HUES6 (cell line): ENCODE measurements around the gene TNS4.

ENCODE experiments used
- H3K27ac ChIP-seq: 2 replicates; pipeline ENCODE4 v1.7.0; 2013; ENCODE audit warnings: low read depth, mild to moderate bottlenecking, low read length, inconsistent platforms
- H3K27me3 ChIP-seq: 2 replicates; pipeline ENCODE4 v1.6.1; 2013; ENCODE audit warnings: low read length; ENCODE audit not compliant: control insufficient read depth, insufficient read depth
- H3K36me3 ChIP-seq: 2 replicates; pipeline ENCODE4 v1.6.1; 2013; ENCODE audit warnings: low read length; ENCODE audit not compliant: control insufficient read depth, insufficient read depth
- H3K4me1 ChIP-seq: 2 replicates; pipeline ENCODE4 v1.6.1; 2013; ENCODE audit warnings: low read length; ENCODE audit not compliant: control insufficient read depth, insufficient read depth
- H3K4me3 ChIP-seq: 2 replicates; pipeline ENCODE4 v1.5.1; 2013; ENCODE audit warnings: low read depth, low read length
- H3K9ac ChIP-seq: one replicate; pipeline ENCODE4 v1.6.1; 2013; ENCODE audit warnings: mild to moderate bottlenecking, low read length
- H3K9me3 ChIP-seq: 2 replicates; pipeline ENCODE4 v1.6.1; 2013; ENCODE audit warnings: low read depth, low read length; ENCODE audit not compliant: control insufficient read depth, insufficient read depth

The TNS4 gene

GRCh38 chr17:40457964-40458791 lies 43.2 kb downstream of the TNS4 start:
- Histone ChIP-seq H3K27me3 (no peaks in the 10 kb centered on the region), H3K9ac (no peak overlapping the region), H3K36me3 (peaks cover 44% of the 10 kb centered on the region), H3K4me3 (no peak overlapping the region), H3K4me1 (peaks cover 56% of the 10 kb centered on the region), H3K9me3 (no peaks in the 10 kb centered on the region), H3K27ac (no peak overlapping the region)

GRCh38 chr17:40457369-40457768 lies 44.1 kb downstream of the TNS4 start:
- no peaks in the 10 kb centered on the region for H3K9me3 ChIP-seq
- H3K4me3 ChIP-seq = no peak overlapping the region
- no peak overlapping the region for H3K9ac ChIP-seq
- H3K27ac ChIP-seq = no peak overlapping the region
- H3K4me1 ChIP-seq = peaks cover 48% of the 10 kb centered on the region
- H3K36me3 ChIP-seq = peaks cover 52% of the 10 kb centered on the region
- no peaks in the 10 kb centered on the region for H3K27me3 ChIP-seq

- Histone ChIP-seq H3K27me3 (no peaks in the 10 kb centered on the region), H3K4me1 (peaks cover 41% of the 10 kb centered on the region), H3K9ac (no peak overlapping the region)
These were observed 44.9 kb downstream of the TNS4 start for GRCh38 chr17:40456396-40456951.

GRCh38 chr17:40454613-40454995 lies 46.8 kb downstream of the TNS4 start:
- no peaks in the 10 kb centered on the region for H3K9me3 ChIP-seq
- H3K9ac ChIP-seq = no peak overlapping the region
- H3K27me3 ChIP-seq = no peaks in the 10 kb centered on the region
- H3K4me3 ChIP-seq = no peak overlapping the region
- H3K36me3 ChIP-seq = peaks cover 52% of the 10 kb centered on the region
- H3K27ac ChIP-seq = no peak overlapping the region
- H3K4me1 ChIP-seq = peaks cover 33% of the 10 kb centered on the region

More at GRCh38 chr17:40456396-40456951, 44.9 kb downstream of the TNS4 start:
- H3K27ac ChIP-seq = no peak overlapping the region
- no peaks in the 10 kb centered on the region for H3K9me3 ChIP-seq
- no peak overlapping the region for H3K4me3 ChIP-seq
- peaks cover 52% of the 10 kb centered on the region for H3K36me3 ChIP-seq

- Histone ChIP-seq H3K4me3 (no peak overlapping the region), H3K27ac (no peak overlapping the region), H3K9ac (no peak overlapping the region), H3K4me1 (peaks cover 29% of the 10 kb centered on the region), H3K9me3 (no peaks in the 10 kb centered on the region), H3K27me3 (no peaks in the 10 kb centered on the region), H3K36me3 (peaks cover 52% of the 10 kb centered on the region)
These were observed 47.4 kb downstream of the TNS4 start for GRCh38 chr17:40453881-40454612.

- no peaks in the 10 kb centered on the region for H3K27me3 ChIP-seq
- peaks cover 54% of the 10 kb centered on the region for H3K36me3 ChIP-seq
These were observed 48.5 kb downstream of the TNS4 start for GRCh38 chr17:40452921-40453378.

GRCh38 chr17:40452216-40452787 lies 49.1 kb downstream of the TNS4 start:
- no peak overlapping the region for H3K9ac ChIP-seq
- peaks cover 47% of the 10 kb centered on the region for H3K36me3 ChIP-seq
- peaks cover 19% of the 10 kb centered on the region; the same call in 1 of the 2 replicates for H3K4me1 ChIP-seq
- no peaks in the 10 kb centered on the region for H3K9me3 ChIP-seq
- no peaks in the 10 kb centered on the region for H3K27me3 ChIP-seq
- H3K27ac ChIP-seq = no peak overlapping the region
- no peak overlapping the region for H3K4me3 ChIP-seq

More at GRCh38 chr17:40452921-40453378, 48.5 kb downstream of the TNS4 start:
- H3K27ac ChIP-seq = no peak overlapping the region
- no peaks in the 10 kb centered on the region for H3K9me3 ChIP-seq
- H3K9ac ChIP-seq = no peak overlapping the region
- H3K4me3 ChIP-seq = no peak overlapping the region
- H3K4me1 ChIP-seq = peaks cover 25% of the 10 kb centered on the region

- Histone ChIP-seq H3K27ac (no peak overlapping the region), H3K9ac (no peak overlapping the region), H3K4me1 (peaks cover 24% of the 10 kb centered on the region; the same call in 1 of the 2 replicates), H3K27me3 (no peaks in the 10 kb centered on the region), H3K4me3 (no peak overlapping the region), H3K9me3 (no peaks in the 10 kb centered on the region), H3K36me3 (peaks cover 39% of the 10 kb centered on the region)
These were observed 50.0 kb downstream of the TNS4 start for GRCh38 chr17:40451420-40451819.

- H3K36me3 ChIP-seq = peaks cover 29% of the 10 kb centered on the region
- H3K27ac ChIP-seq = no peak overlapping the region
- no peak overlapping the region for H3K9ac ChIP-seq
- no peaks in the 10 kb centered on the region for H3K27me3 ChIP-seq
- H3K4me1 ChIP-seq = peaks cover 33% of the 10 kb centered on the region
- H3K9me3 ChIP-seq = no peaks in the 10 kb centered on the region
- H3K4me3 ChIP-seq = no peak overlapping the region
These were observed 51.2 kb downstream of the TNS4 start for GRCh38 chr17:40450175-40450574.

GRCh38 chr17:40448639-40449261 lies 52.7 kb downstream of the TNS4 start:
- no peaks in the 10 kb centered on the region for H3K9me3 ChIP-seq
- no peak overlapping the region for H3K27ac ChIP-seq
- H3K36me3 ChIP-seq = peaks cover 18% of the 10 kb centered on the region
- H3K9ac ChIP-seq = no peak overlapping the region
- peaks cover 43% of the 10 kb centered on the region for H3K4me1 ChIP-seq
- H3K27me3 ChIP-seq = no peaks in the 10 kb centered on the region
- no peak overlapping the region for H3K4me3 ChIP-seq
